H9 (cell line): ENCODE measurements around the gene ANKDD1B. TPM values are rescaled to one million over a fixed set of nuclear protein-coding genes. Genes with fewer than 3 reads are reported as not detected.

Experiments used
- DNase-seq: peaks from one replicate; pipeline ENCODE4 v3.0.0-alpha.2; 2017
- H2AFZ ChIP-seq: one replicate; pipeline ENCODE4 v1.6.1; 2013; ENCODE audit warnings: mild to moderate bottlenecking, low read length, control low read depth, moderate library complexity
- H2AK5ac ChIP-seq: 2 replicates; pipeline ENCODE4 v1.6.1; 2013; ENCODE audit warnings: low read length, control low read depth, mixed read lengths; ENCODE audit not compliant: insufficient read length
- H2BK120ac ChIP-seq: one replicate; pipeline ENCODE4 v1.6.1; 2013; ENCODE audit warnings: low read depth, mild to moderate bottlenecking, low read length, control low read depth, inconsistent platforms; ENCODE audit not compliant: poor library complexity, severe bottlenecking
- H2BK12ac ChIP-seq: 2 replicates; pipeline ENCODE4 v1.6.1; 2013; ENCODE audit warnings: low read length, control low read depth, mixed read lengths, low read depth; ENCODE audit not compliant: insufficient read length
- H2BK15ac ChIP-seq: 2 replicates; pipeline ENCODE4 v1.6.1; 2013; ENCODE audit warnings: low read depth, low read length, control low read depth
- H2BK20ac ChIP-seq: one replicate; pipeline ENCODE4 v1.6.1; 2013; ENCODE audit warnings: low read depth, mild to moderate bottlenecking, low read length, control low read depth, inconsistent platforms; ENCODE audit not compliant: poor library complexity, severe bottlenecking
- H2BK5ac ChIP-seq: 2 replicates; pipeline ENCODE4 v1.6.1; 2013; ENCODE audit warnings: low read length, control low read depth, mixed read lengths; ENCODE audit not compliant: insufficient read length
- H3K14ac ChIP-seq: 2 replicates; pipeline ENCODE4 v1.6.1; 2013; ENCODE audit warnings: low read length, control low read depth; ENCODE audit not compliant: insufficient read depth
- H3K18ac ChIP-seq: 2 replicates; pipeline ENCODE4 v1.6.1; 2013; ENCODE audit warnings: low read depth, mild to moderate bottlenecking, mixed read lengths, low read length, control low read depth; ENCODE audit not compliant: insufficient read length
- H3K23ac ChIP-seq: 2 replicates; pipeline ENCODE4 v1.6.1; 2013; ENCODE audit warnings: low read length, control low read depth, mixed read lengths, low read depth; ENCODE audit not compliant: insufficient read length
- H3K23me2 ChIP-seq: 2 replicates; pipeline ENCODE4 v1.6.1; 2013; ENCODE audit warnings: low read depth, mild to moderate bottlenecking, mixed read lengths, low read length, control low read depth; ENCODE audit not compliant: insufficient read length, poor library complexity, severe bottlenecking
- H3K27ac ChIP-seq: 2 replicates; pipeline ENCODE4 v1.5.1; 2013; ENCODE audit warnings: low read length, control low read depth, mixed read lengths, low read depth; ENCODE audit not compliant: insufficient read length
- H3K27me3 ChIP-seq: 2 replicates; pipeline ENCODE4 v1.6.1; 2013; ENCODE audit warnings: low read length, control low read depth, inconsistent platforms; ENCODE audit not compliant: insufficient read depth
- H3K4ac ChIP-seq: 2 replicates; pipeline ENCODE4 v1.6.1; 2013; ENCODE audit warnings: low read depth, mild to moderate bottlenecking, control low read depth, inconsistent platforms, low read length, moderate library complexity
- H3K4me1 ChIP-seq: 2 replicates; pipeline ENCODE4 v1.6.1; 2013; ENCODE audit warnings: low read length, control low read depth, inconsistent platforms; ENCODE audit not compliant: insufficient read depth
- H3K4me2 ChIP-seq: 2 replicates; pipeline ENCODE4 v1.6.1; 2013; ENCODE audit warnings: low read length, control low read depth, mixed read lengths; ENCODE audit not compliant: insufficient read length, insufficient read depth
- H3K56ac ChIP-seq: 2 replicates; pipeline ENCODE4 v1.6.1; 2013; ENCODE audit warnings: low read depth, mild to moderate bottlenecking, mixed read lengths, low read length, control low read depth; ENCODE audit not compliant: insufficient read length
- H3K79me1 ChIP-seq: 2 replicates; pipeline ENCODE4 v1.6.1; 2013; ENCODE audit warnings: low read depth, mild to moderate bottlenecking, moderate library complexity, low read length, control low read depth, inconsistent platforms; ENCODE audit not compliant: insufficient read depth, poor library complexity, severe bottlenecking
- H3K79me2 ChIP-seq: 2 replicates; pipeline ENCODE4 v1.6.1; 2013; ENCODE audit warnings: low read length, control low read depth, inconsistent platforms; ENCODE audit not compliant: insufficient read depth
- H3K9ac ChIP-seq: 2 replicates; pipeline ENCODE4 v1.6.1; 2013; ENCODE audit warnings: low read length, control low read depth, mixed read lengths; ENCODE audit not compliant: insufficient read length; ENCODE audit errors: extremely low read depth
- H3K9me3 ChIP-seq: one replicate; pipeline ENCODE4 v1.6.1; 2013; ENCODE audit warnings: low read depth, low read length, inconsistent platforms; ENCODE audit not compliant: control insufficient read depth
- H3T11ph ChIP-seq: one replicate; pipeline ENCODE4 v1.6.1; 2013; ENCODE audit warnings: mild to moderate bottlenecking, low read length, control low read depth, inconsistent platforms
- H4K20me1 ChIP-seq: one replicate; pipeline ENCODE4 v1.6.1; 2013; ENCODE audit not compliant: control insufficient read depth, insufficient read length, insufficient read depth
- H4K5ac ChIP-seq: 2 replicates; pipeline ENCODE4 v1.6.1; 2013; ENCODE audit warnings: low read depth, mild to moderate bottlenecking, mixed read lengths, low read length, control low read depth; ENCODE audit not compliant: insufficient read length
- H4K8ac ChIP-seq: replicated peaks from 2 replicates; pipeline ENCODE4 v1.6.1; 2013; ENCODE audit warnings: low read length, control low read depth, mixed read lengths, low read depth; ENCODE audit not compliant: insufficient read length
- H4K91ac ChIP-seq: 2 replicates; pipeline ENCODE4 v1.6.1; 2013; ENCODE audit warnings: low read depth, mild to moderate bottlenecking, moderate library complexity, mixed read lengths, low read length, control low read depth; ENCODE audit not compliant: insufficient read length
- H3K27ac Mint-ChIP-seq, 3 experiments: 2 replicates in 2 of 3; 3 replicates in 1 of 3; pipeline ENCODE4 v1.8.0; 2020 to 2021; ENCODE audit warnings: mixed read lengths in 3 of 3, mild to moderate bottlenecking in 1 of 3, moderate library complexity in 1 of 3
- H3K27me3 Mint-ChIP-seq: 2 replicates; pipeline ENCODE4 v1.8.0; 2021; ENCODE audit warnings: low read depth, mild to moderate bottlenecking, moderate library complexity, mixed read lengths
- H3K36me3 Mint-ChIP-seq, 3 experiments: 2 replicates in 2 of 3; 3 replicates in 1 of 3; pipeline ENCODE4 v1.8.0; 2020 to 2021; ENCODE audit warnings: low read depth in 3 of 3, mixed read lengths in 3 of 3; ENCODE audit not compliant: insufficient read depth in 1 of 3
- H3K4me1 Mint-ChIP-seq, 2 experiments: 2 replicates each; pipeline ENCODE4 v1.8.0; 2020; ENCODE audit warnings: mixed read lengths in 2 of 2
- H3K4me3 Mint-ChIP-seq, 2 experiments: 2 replicates in 1 of 2; 3 replicates in 1 of 2; pipeline ENCODE4 v1.8.0; 2020 to 2021; ENCODE audit warnings: mild to moderate bottlenecking in 2 of 2, mixed read lengths in 2 of 2, moderate library complexity in 1 of 2
- H3K9me3 Mint-ChIP-seq, 2 experiments: 2 replicates in 1 of 2; 3 replicates in 1 of 2; pipeline ENCODE4 v1.8.0; 2020; ENCODE audit warnings: mild to moderate bottlenecking in 2 of 2, mixed read lengths in 2 of 2, moderate library complexity in 1 of 2
- CTCF ChIP-seq: fragments of 200-600 bp; sonication (generic); conservative IDR thresholded peaks from 3 replicates; pipeline ENCODE4 v1.8.0; 2021; ENCODE audit warnings: antibody characterized with exemption, mild to moderate bottlenecking
- WGBS: extraction: QIAGEN DNeasy Blood & Tissue Kit; methylation state at CpG from one replicate; pipeline ENCODE4 v1.1.7; 2013; ENCODE audit warnings: missing lambda C conversion rate, low lambda C conversion rate, mixed read lengths; ENCODE audit not compliant: insufficient read length; ENCODE audit errors: extremely low coverage; 5-methylcytosine and 5-hydroxymethylcytosine counted together
- total RNA-seq: library from RNA; stranded (reverse); gene quantifications from 2 replicates; pipeline ENCODE4 v1.2.1, GENCODE V29; 2021

Gene ANKDD1B
- total RNA-seq, 1 experiment from 2014 or later = 0.33 TPM

DNA sequence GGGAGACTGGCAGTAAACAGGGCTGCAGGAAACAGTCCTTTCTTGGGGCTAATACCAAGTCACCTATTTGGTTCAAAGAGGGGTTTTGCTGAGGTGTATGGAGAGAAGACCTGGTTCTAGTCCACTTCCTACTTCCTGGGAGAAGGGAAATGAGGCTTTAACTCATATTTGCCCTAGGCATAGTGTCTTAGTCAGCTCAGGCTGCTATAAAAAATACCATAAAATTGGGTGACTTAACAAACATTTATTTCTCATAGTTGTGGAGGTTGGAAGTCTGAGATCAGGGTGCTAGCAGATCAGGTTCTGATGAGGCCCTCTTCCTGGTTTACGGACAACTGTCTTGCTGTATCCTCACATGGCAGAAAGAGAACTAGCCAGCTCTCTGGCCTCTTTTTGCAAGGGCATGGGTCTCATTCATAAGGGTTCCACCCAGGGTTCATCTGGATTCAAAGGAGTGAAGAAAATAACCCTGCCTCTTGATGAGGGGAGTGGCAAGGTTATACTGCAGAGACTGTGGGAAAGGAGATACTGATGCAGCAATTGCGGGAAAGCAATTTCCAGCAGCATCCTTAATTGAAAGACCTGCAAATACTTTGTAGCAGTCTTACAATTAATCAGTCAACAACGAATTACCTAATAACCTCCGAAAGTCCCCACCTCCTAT lies 40.5 kb downstream of the ANKDD1B start:
- Histone ChIP-seq H2BK12ac (no peak overlapping the region), H3K9ac (no peak overlapping the region), H2BK20ac (no peak overlapping the region), H2BK5ac (no peak overlapping the region), H3K4me2 (no peak overlapping the region), H3K56ac (no peak overlapping the region), H3K18ac (no peak overlapping the region), H4K8ac (no peak overlapping the region), H4K91ac (no peak overlapping the region), H2BK120ac (no peak overlapping the region), H3K23me2 (no peaks in the 10 kb centered on the region), H3K23ac (no peak overlapping the region), H3K14ac (no peak overlapping the region), H4K5ac (no peak overlapping the region), H3K79me2 (no peaks in the 10 kb centered on the region), H3K4me1 (no peaks in the 10 kb centered on the region; the same call in 1 of the 2 replicates), H3K4ac (no peak overlapping the region), H3T11ph (no peak overlapping the region), H2AFZ (no peak overlapping the region), H3K27me3 (no peaks in the 10 kb centered on the region), H3K79me1 (no peaks in the 10 kb centered on the region), H4K20me1 (no peaks in the 10 kb centered on the region), H3K27ac (no peak overlapping the region), H3K9me3 (no peaks in the 10 kb centered on the region), H2AK5ac (no peak overlapping the region), H2BK15ac (no peak overlapping the region)
- no peak for TF ChIP-seq CTCF
- peak overlapping the region in 1 of 3 experiments; percentile 52; a peak in 1 of 7 replicates for H3K27ac Mint-ChIP-seq
- H3K36me3 Mint-ChIP-seq = peaks cover 0 to 6% (median 4%) of the 10 kb centered on the region in 3 experiments; a peak in 2 of 7 replicates
- DNase-seq = no peak
- peaks cover 0 to 19% of the 10 kb centered on the region in 2 experiments; a peak in 2 of 4 replicates for H3K4me1 Mint-ChIP-seq
- peaks cover 0 to 3% of the 10 kb centered on the region in 2 experiments; a peak in 2 of 5 replicates for H3K9me3 Mint-ChIP-seq
- peaks cover 2% of the 10 kb centered on the region for H3K27me3 Mint-ChIP-seq
- WGBS = no CpG with 5 or more reads among the region's 4 CpGs
- no peak overlapping the region for H3K4me3 Mint-ChIP-seq
